Endothelial cell (in vitro differentiated cells): ENCODE results near the gene TDG. TPM values are rescaled to one million over a fixed set of nuclear protein-coding genes. Genes with fewer than 3 reads are reported as not detected.

Source experiments
- DNase-seq: peaks from one replicate; pipeline ENCODE4 v3.0.0; 2021; ENCODE audit warnings: low spot score
- H3K27ac Mint-ChIP-seq: one replicate; pipeline ENCODE4 v1.8.0; 2021; ENCODE audit warnings: mixed read lengths, inconsistent platforms; ENCODE audit not compliant: unreplicated experiment
- H3K27me3 Mint-ChIP-seq: one replicate; pipeline ENCODE4 v1.8.0; 2021; ENCODE audit warnings: mild to moderate bottlenecking, moderate library complexity, mixed read lengths, inconsistent platforms; ENCODE audit not compliant: unreplicated experiment
- H3K36me3 Mint-ChIP-seq: one replicate; pipeline ENCODE4 v1.8.0; 2021; ENCODE audit warnings: mild to moderate bottlenecking, low read depth, mixed read lengths, inconsistent platforms; ENCODE audit not compliant: unreplicated experiment
- H3K4me1 Mint-ChIP-seq: one replicate; pipeline ENCODE4 v1.8.0; 2021; ENCODE audit warnings: mild to moderate bottlenecking, mixed read lengths, inconsistent platforms; ENCODE audit not compliant: unreplicated experiment
- H3K4me3 Mint-ChIP-seq: one replicate; pipeline ENCODE4 v1.8.0; 2021; ENCODE audit warnings: mild to moderate bottlenecking, mixed read lengths, inconsistent platforms; ENCODE audit not compliant: unreplicated experiment
- H3K9me3 Mint-ChIP-seq: one replicate; pipeline ENCODE4 v1.8.0; 2021; ENCODE audit warnings: mixed read lengths, inconsistent platforms; ENCODE audit not compliant: unreplicated experiment
- total RNA-seq: library from RNA; stranded (reverse); fragmentation: NEBNext Ultra II Directional; extraction: Animal tissue kit (Norgen Biotek cat#: 25700); gene quantifications from one replicate; pipeline ENCODE4 v1.2.1, GENCODE V29; 2021; ENCODE audit not compliant: unreplicated experiment
- TF ChIP-seq, protein P1 (sequence below): fragments of 200-600 bp; sonication (generic); IDR thresholded peaks from one replicate; pipeline ENCODE4 v1.5.0; 2021; ENCODE audit warnings: antibody characterized with exemption; ENCODE audit not compliant: unreplicated experiment

Gene TDG
- total RNA-seq, 1 donor from 2014 or later: 28.6 TPM

DNA sequence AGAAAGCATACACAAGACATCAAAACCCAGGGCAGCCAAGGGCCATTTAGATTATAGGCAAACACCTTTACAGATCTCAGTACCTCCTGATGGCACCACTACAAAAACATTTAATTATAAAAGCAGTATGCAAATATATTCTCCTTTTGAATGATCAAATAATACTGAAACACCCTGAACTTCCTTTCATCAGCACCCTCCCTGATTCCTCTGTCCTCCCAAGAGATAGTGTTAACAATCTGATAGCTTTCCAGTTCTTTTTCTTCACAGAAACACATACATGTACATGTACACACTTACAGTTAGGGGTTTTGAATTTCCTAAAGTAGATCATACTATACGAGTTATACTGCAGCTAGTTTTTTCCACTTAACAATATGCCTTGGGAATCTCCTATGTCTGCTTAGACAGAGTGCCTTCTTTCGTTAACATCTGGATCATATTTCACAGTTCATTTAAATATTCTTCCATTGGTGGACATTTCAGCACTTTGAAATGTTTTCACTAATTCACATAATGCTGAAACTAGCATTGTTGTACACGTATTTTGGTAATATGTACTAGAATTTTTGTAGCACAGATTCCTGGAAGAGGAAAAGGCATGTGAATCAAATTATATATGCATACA, 35.2 kb downstream of the TDG start:
- Mint-ChIP-seq H3K27me3 (no peaks in the 10 kb centered on the region), H3K36me3 (no peaks in the 10 kb centered on the region), H3K27ac (no peak overlapping the region), H3K9me3 (no peaks in the 10 kb centered on the region), H3K4me1 (no peaks in the 10 kb centered on the region), H3K4me3 (no peak overlapping the region)
- TF ChIP-seq, protein P1, sequence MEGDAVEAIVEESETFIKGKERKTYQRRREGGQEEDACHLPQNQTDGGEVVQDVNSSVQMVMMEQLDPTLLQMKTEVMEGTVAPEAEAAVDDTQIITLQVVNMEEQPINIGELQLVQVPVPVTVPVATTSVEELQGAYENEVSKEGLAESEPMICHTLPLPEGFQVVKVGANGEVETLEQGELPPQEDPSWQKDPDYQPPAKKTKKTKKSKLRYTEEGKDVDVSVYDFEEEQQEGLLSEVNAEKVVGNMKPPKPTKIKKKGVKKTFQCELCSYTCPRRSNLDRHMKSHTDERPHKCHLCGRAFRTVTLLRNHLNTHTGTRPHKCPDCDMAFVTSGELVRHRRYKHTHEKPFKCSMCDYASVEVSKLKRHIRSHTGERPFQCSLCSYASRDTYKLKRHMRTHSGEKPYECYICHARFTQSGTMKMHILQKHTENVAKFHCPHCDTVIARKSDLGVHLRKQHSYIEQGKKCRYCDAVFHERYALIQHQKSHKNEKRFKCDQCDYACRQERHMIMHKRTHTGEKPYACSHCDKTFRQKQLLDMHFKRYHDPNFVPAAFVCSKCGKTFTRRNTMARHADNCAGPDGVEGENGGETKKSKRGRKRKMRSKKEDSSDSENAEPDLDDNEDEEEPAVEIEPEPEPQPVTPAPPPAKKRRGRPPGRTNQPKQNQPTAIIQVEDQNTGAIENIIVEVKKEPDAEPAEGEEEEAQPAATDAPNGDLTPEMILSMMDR: no peak
- DNase-seq: no peak

DNA sequence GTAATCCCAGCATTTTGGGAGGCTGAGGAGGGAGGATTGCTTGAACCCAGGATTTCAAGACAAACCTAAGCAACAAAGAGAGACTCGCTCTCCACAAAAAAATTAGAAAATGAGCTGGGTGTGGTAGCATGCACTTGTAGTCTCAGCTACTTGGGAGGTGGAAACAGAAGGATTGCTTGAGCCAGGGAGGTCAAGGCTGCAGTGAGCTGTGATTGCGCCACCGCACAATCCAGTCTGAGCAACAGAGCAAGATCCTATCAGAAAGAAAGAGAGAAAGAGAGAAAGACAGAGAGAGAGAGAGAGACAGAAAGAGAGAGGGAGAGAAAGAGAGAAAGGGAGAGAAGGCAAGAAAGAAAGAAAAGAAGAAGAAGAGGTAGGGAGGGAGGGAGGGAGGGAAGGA, 37.0 kb downstream of the TDG start:
- no peaks in the 10 kb centered on the region for H3K36me3 Mint-ChIP-seq
- no peaks in the 10 kb centered on the region for H3K4me1 Mint-ChIP-seq
- no peaks in the 10 kb centered on the region for H3K9me3 Mint-ChIP-seq
- no peak for DNase-seq
- TF ChIP-seq, protein P1: no peak
- H3K4me3 Mint-ChIP-seq: no peak overlapping the region
- no peak overlapping the region for H3K27ac Mint-ChIP-seq
- no peaks in the 10 kb centered on the region for H3K27me3 Mint-ChIP-seq

DNA sequence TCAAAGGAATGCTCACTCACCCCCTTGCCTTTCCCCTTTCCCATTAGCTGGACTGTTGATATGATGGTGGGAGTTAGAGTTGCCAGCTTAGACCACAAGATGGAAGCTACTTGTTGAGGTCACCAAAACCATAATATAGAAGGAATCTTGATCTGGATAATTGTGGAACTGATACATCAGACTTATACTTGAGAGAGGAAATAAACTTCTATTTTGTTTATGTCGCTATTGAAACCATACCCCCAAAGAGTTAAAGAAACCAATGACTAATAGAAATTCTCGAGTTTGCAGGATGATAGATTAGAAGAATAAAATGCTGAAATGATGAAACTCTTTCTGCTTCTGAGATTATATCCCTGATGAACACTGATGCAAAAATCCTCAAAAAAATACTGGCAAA, 37.9 kb downstream of the TDG start:
- DNase-seq: no peak
- no peak overlapping the region for H3K4me3 Mint-ChIP-seq
- H3K27ac Mint-ChIP-seq: no peak overlapping the region
- TF ChIP-seq, protein P1: no peak
- peaks cover 2% of the 10 kb centered on the region for H3K27me3 Mint-ChIP-seq
- H3K9me3 Mint-ChIP-seq: no peaks in the 10 kb centered on the region
- H3K4me1 Mint-ChIP-seq: no peaks in the 10 kb centered on the region
- H3K36me3 Mint-ChIP-seq: no peaks in the 10 kb centered on the region

DNA sequence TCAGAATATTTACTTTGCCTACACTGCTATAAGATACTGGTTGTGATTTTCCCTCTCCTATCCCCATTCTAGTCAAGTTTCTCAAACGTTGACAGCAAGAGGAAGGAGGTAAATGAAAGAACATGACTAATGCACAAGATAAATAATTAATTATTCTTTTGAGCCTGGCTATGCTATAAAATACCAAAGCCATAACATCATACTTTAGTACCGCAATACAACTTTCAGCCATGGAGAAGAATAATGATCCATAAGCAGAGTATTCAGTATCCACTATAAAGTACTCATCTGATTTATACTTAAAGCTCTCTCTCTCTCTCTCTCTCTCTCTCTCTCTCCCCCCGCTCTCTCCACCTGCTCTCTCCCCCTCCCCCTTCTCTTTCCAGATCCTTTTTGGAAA, 41.3 kb downstream of the TDG start:
- Mint-ChIP-seq H3K27me3 (peaks cover 4% of the 10 kb centered on the region), H3K4me1 (no peaks in the 10 kb centered on the region), H3K36me3 (no peaks in the 10 kb centered on the region), H3K27ac (no peak overlapping the region), H3K9me3 (no peaks in the 10 kb centered on the region), H3K4me3 (no peak overlapping the region)
- TF ChIP-seq, protein P1: no peak
- DNase-seq: no peak

DNA sequence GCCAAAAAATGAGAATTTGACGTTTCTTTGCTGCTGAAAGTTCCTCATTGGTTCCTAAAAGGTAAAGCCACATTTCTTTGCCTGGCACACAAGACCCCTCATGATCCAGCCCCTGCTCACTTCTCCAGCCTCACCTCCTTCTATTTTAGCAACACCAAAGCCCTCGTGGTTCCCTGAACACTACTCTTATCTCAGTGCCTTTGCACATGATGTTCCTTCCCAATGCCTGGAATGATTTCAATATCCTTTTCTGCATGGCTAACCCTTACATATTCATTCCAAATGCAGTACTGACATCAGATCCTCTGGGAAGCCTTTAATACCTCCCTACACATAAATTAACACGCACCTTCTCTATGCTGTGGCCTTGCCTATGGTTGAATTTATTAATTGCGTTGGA, 44.4 kb downstream of the TDG start:
- Mint-ChIP-seq H3K27ac (no peak overlapping the region), H3K4me3 (no peak overlapping the region), H3K27me3 (peaks cover 4% of the 10 kb centered on the region), H3K4me1 (no peaks in the 10 kb centered on the region), H3K36me3 (no peaks in the 10 kb centered on the region), H3K9me3 (no peaks in the 10 kb centered on the region)
- no peak for DNase-seq
- TF ChIP-seq, protein P1: no peak
